ENCODE measurements around the gene COL2A1.

COL2A1 gene

GRCh38 chr12:48012070-48012469 is 7.8 kb upstream of the COL2A1 start:
- no peak for DNase-seq (ENCODE audit: low read depth)

DNA sequence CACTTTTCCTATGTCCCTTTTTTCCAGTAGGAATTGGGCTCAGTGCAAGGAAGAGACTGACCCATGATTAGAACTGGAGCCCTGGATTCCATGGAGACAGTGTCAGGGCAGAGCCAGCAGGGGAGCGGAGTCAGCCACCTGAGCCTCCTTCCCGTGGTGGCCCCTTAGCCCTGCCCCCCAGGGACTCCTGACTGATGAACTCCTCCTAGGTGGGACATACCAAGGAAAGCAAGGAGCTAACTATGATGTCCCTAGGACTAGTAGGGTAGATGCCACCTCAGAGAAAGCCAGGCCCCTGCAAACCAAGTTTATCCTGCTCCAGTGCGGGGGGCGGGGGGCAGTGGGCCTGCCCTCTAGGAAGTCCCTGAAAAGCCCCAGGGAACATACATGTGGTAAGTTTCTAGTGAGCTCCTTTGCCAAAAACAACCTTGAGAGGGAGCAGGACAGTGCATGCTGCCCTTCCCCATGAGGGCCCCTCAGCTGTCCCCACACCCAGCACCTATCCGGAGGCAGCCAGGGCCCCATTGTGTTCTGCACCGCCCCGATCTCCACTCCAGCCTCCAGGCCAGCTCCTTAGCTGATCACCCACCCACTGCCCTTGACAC is 6.2 kb upstream of the COL2A1 start:
- DNase-seq (ENCODE audit: low read depth), result no peak

DNA sequence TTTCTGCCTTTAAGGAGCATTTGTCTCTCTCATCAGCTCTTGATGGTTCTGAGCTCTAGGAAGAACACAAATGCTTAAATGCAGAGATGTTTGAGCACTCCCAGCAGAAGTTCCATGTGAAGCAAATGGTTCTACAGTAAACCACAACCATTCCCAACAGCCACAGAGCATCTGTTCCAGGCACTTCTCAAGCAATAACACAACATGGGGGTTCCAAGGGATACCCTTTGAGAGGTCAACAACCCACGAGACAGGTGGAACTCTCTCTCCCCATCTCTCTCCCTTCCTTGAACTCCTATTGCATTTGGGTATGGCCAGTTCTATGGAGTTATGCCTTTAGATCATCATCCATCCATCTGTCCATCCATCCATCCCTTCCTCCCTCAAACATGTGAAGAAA is 5.2 kb upstream of the COL2A1 start:
- no peak for DNase-seq (ENCODE audit: low read depth)

DNA sequence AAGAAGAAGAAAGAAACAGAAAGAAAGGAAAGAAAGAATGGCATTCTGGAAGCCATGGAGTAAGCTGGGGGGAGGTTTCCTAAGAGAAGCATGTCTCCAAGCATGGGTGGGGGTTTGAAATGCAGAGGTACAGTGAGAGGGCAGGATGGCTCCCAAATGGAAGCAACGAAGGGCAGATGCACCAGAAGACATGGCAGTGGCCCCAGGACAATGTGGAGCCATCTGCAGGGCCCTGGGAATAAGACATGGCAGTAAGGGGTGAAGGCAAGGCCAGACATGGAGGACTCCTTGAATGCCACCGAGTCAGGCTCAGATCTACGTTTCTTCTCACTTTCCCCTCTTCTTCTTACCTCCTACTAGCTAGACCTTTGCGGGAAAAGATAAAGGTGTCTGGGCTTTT is 4.7 kb upstream of the COL2A1 start:
- no peak for DNase-seq (ENCODE audit: low read depth)

- DNase-seq (ENCODE audit: low read depth), result no peak
These were observed 4.1 kb upstream of the COL2A1 start for GRCh38 chr12:48008349-48008748.

DNA sequence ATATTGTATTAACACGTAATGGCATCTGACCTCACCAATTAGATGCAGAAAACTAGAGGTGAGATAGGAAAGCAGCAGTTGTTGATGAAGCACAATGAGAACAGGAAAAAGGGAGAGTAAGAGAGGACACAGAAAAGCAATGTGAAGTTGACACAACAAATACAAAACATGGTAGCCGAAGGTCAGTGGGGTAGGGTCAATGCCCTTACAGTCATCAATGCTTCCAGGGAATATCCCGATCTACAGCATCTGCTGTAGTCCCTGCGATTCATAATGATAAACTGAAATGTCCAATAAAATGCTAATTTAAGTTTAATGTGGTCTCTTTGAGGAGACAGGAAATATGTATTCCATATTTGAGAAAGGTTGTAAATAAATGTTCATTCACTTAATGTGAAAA is 2.9 kb upstream of the COL2A1 start:
- DNase-seq (ENCODE audit: low read depth), result no peak

GRCh38 chr12:48005750-48006021 is 1.4 kb upstream of the COL2A1 start:
- DNase-seq (ENCODE audit: low read depth), result no peak

DNA sequence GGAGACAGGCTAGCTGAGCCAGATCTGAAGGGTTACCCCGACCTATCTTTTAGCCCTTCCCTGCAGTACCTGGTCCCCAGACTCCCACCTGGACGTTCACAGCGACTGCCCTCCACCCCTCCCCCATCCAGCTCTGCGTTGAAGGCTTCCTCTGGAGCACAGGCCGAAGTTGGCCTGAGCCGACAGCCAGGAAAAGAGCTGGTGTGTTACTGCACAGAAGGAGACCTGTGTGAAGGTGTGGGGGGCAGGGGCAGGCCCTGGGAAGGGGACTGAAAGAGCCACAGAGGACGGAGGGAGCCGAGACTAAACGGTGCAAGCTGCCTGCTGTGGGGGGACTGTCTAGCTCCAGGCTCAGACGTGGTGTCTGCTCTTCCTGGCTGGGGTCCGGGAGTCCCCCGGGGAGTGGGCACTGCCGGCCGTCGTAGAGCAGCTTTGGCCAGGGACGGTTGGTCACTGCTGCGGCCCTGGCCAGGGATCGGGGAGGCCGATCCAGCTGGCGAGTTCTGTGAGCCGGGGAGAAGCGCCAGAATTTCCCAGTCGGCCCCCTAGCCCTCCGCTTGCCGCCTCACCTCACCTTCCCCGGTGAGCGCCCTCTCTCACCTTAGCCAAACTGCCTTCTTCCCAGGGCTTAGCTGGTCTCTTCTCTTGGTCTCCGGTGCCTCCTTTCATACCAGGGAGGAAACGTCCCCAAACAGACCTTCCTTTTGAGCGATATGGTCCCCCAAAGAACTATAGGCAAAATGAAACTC is 899 bp upstream of the COL2A1 start:
- DNase-seq (ENCODE audit: low read depth), result no peak

GRCh38 chr12:48003226-48004052 is 837 bp downstream of the COL2A1 start:
- no peak for DNase-seq (ENCODE audit: low read depth)

DNA sequence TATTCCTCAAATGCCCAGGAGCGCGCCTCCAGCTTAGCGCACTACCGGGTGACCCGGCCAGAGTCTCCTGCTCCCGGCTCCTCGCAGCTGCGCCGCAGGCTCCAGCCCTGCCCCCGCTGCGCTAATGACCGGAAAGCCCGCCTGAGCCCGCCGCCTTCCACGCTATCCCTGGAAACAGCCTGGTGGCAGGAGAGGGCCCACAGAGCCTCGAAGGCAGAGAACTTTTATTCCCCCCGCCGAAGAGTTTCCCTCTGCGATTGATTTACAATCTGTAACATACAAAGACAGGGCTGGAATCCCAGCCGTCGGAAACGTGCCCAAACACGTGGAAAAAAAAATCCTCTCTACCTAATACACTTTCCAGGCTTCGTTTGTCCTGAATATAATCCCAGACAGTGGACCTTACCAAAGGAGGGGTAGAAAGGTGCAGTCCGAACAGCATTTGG is 1.5 kb downstream of the COL2A1 start:
- no peak for DNase-seq (ENCODE audit: low read depth)

DNA sequence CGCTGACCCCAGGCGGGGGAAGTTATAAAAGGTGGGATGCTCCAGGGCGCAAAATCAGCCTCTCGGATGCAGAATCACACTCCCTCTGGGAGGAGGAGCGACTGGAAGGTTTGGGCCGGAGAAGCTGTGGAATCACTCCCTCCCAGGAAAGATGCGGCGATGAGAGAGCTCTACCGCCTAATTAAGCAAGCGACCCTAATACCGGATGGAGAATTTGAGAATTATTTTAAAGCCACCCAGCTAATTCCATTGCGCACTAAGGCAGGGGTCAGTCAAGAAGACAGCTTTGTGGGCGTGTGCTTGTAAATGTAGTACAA is 1.9 kb downstream of the COL2A1 start:
- no peak for DNase-seq (ENCODE audit: low read depth)

GRCh38 chr12:48001505-48002413 is 2.5 kb downstream of the COL2A1 start:
- no peak for DNase-seq (ENCODE audit: low read depth)

DNA sequence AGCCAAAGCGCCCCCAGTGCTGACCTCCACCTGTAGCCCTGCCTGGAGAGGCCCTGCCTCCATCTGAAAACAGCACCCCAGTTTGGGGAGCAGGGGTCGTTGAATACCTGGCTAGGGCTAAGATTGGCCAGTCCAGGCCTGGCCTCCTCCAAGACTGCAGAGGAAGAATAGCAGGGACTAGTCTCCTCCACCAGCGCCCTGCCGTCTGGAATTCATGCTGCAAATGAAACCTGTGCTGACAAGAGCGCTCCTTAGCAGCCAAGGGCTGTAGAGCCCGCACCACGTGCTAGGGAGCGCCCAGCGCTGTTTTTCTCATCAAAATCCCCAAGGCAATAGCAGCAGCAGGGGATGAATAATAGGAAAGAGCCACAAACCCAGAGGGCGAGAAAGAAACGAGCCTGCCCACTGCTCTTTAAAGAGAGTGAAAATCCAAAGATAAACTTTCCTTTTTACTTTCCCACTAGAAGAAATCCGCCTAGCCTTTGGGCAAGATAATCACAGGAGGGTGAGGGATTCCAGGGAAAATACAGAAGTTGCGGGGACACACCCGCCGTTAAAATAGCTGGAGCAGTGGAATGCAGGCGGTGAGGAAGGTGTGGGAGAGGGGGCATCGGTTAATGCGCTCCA is 3.3 kb downstream of the COL2A1 start:
- DNase-seq (ENCODE audit: low read depth), result no peak

- no peak for DNase-seq (ENCODE audit: low read depth)
These were observed 4.5 kb downstream of the COL2A1 start for GRCh38 chr12:47999816-48000215.

GRCh38 chr12:47997321-47997720 is 7.0 kb downstream of the COL2A1 start:
- DNase-seq (ENCODE audit: low read depth), result no peak

DNA sequence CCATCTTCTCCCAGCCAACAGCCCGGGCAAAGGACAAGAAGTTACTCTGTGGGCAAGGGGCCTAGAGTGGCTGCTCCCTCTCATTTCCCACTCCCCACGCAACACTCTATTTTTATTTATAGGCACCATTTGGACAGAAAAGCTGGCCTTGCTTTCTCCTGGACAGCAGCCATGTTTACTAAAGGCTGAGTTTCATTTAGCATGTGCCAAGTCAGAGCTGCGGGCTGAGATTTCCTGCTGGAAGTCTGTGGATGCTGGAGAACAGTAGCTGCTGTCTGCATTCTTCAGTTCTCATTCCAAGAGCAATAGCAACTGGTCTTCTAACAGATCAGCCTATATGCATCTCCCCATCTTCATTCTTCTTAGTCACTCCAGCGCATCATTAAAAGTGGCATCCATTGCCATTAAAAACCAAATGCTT is 8.3 kb downstream of the COL2A1 start:
- DNase-seq (ENCODE audit: low read depth), result no peak

- DNase-seq (ENCODE audit: low read depth), result no peak
These were observed 10.8 kb downstream of the COL2A1 start for GRCh38 chr12:47993491-47993890.

DNA sequence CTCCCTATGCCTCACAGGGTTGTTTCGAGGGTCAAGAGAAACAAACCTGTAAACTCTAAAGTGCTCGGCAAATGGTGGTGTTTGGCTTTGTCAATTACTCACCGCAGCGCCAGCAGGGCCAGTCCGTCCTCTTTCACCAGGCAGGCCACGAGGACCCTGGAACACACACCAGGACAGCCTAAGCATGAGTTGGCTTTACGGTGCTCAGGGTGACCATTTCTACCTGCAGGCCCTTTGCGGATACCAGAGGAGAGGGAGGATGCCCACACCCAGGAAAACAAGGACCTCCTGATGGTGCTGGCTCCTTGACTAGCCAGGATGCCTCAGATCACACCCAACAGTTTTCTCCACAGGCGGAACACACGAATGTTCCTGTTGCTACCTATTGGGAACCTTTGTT is 11.5 kb downstream of the COL2A1 start:
- no peak for DNase-seq (ENCODE audit: low read depth)

GRCh38 chr12:47991106-47992061 is 12.9 kb downstream of the COL2A1 start:
- no peak for DNase-seq (ENCODE audit: low read depth)

DNA sequence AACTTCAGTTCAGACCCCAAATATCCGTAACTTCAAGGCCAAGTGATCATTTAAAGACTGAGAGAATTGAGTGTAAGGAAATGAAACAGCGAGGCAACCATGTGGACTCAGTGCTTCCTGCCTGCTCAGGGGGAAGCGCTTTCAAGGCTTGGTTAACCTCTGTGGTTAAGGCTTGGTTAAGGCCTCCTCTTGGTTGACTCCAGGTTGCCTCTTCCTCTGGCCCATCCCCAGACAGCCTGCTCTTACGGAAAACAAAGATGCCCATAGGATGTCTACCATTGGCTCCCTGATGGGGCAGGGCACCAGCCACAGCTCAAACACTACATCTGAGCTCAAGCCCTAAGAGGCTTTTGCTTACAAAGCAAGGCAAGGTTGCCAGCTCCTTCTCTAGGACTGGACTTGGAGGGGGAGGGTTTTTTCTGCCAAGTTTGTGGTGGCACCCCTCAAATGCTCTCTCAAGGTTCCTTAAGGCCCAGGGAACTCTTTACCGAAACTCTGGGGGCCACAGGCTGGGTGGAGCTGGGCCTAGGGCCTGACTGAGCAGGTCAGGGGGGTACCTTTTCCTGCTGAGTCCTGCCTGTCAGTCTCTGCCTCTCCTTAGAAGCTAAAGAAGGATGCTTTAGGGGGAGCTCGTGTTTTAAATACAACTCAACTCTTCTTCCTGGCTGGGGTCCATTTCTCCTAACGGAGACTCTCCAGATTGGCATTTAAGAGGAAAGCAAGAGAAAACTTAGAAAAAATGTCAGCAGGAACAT is 13.7 kb downstream of the COL2A1 start:
- peak; percentile 29 for DNase-seq (ENCODE audit: low read depth)

All from T-helper 22 cell (primary cell).